ENCODE data around the gene HS6ST1. TPM values are rescaled to one million over a fixed set of nuclear protein-coding genes. Genes with fewer than 3 reads are reported as not detected.

Gene HS6ST1
- polyA plus RNA-seq, 1 experiment = 22.4 TPM

- TF ChIP-seq CTCF (IDR thresholded peaks at IDR 0.05; ENCODE audit: low read depth, low read length) = no peak
- Histone ChIP-seq H3K4me3 (ENCODE audit: low read depth, low read length) (no peak overlapping the region), H3K27ac (ENCODE audit: low read depth, low read length) (no peak overlapping the region), H3K27me3 (ENCODE audit: control insufficient read depth, insufficient read depth, low read length) (no peaks in the 10 kb centered on the region), H3K9me3 (ENCODE audit: control insufficient read depth, insufficient read depth, low read length) (peaks cover 17% of the 10 kb centered on the region)
- DNase-seq (ENCODE audit: low read depth, low spot score) = no peak
- POLR2A ChIA-PET = no interaction called here
- CTCF ChIA-PET = no interaction called here
Measured at GRCh38 chr2:128291161-128291843, 27.4 kb downstream of the HS6ST1 start.

GRCh38 chr2:128290356-128290755 is 28.3 kb downstream of the HS6ST1 start:
- ChIA-PET CTCF (no interaction called here), POLR2A (interaction anchor here (0.6 kb wide), 1 partner anchor 548 kb away, joined by 4 read pairs; no protein-coding TSS in a partner anchor)
- TF ChIP-seq CTCF (IDR thresholded peaks at IDR 0.05; ENCODE audit: low read depth, low read length) = no peak
- H3K9me3 ChIP-seq (ENCODE audit: control insufficient read depth, insufficient read depth, low read length) = peaks cover 17% of the 10 kb centered on the region
- H3K27me3 ChIP-seq (ENCODE audit: control insufficient read depth, insufficient read depth, low read length) = no peaks in the 10 kb centered on the region
- DNase-seq (ENCODE audit: low read depth, low spot score) = no peak
- no peak overlapping the region for H3K4me3 ChIP-seq (ENCODE audit: low read depth, low read length)
- no peak overlapping the region for H3K27ac ChIP-seq (ENCODE audit: low read depth, low read length)

GRCh38 chr2:128289439-128289838 is 29.2 kb downstream of the HS6ST1 start:
- H3K9me3 ChIP-seq (ENCODE audit: control insufficient read depth, insufficient read depth, low read length) = peaks cover 17% of the 10 kb centered on the region
- no peak for DNase-seq (ENCODE audit: low read depth, low spot score)
- H3K27me3 ChIP-seq (ENCODE audit: control insufficient read depth, insufficient read depth, low read length) = no peaks in the 10 kb centered on the region
- no peak for TF ChIP-seq CTCF (IDR thresholded peaks at IDR 0.05; ENCODE audit: low read depth, low read length)
- POLR2A ChIA-PET = no interaction called here
- CTCF ChIA-PET = no interaction called here
- no peak overlapping the region for H3K27ac ChIP-seq (ENCODE audit: low read depth, low read length)
- no peak overlapping the region for H3K4me3 ChIP-seq (ENCODE audit: low read depth, low read length)

- H3K4me3 ChIP-seq (ENCODE audit: low read depth, low read length) = no peak overlapping the region
- no peak overlapping the region for H3K27ac ChIP-seq (ENCODE audit: low read depth, low read length)
- ChIA-PET POLR2A (no interaction called here), CTCF (no interaction called here)
- H3K9me3 ChIP-seq (ENCODE audit: control insufficient read depth, insufficient read depth, low read length) = peaks cover 17% of the 10 kb centered on the region
- DNase-seq (ENCODE audit: low read depth, low spot score) = no peak
- no peak for TF ChIP-seq CTCF (IDR thresholded peaks at IDR 0.05; ENCODE audit: low read depth, low read length)
- H3K27me3 ChIP-seq (ENCODE audit: control insufficient read depth, insufficient read depth, low read length) = no peaks in the 10 kb centered on the region
Measured at GRCh38 chr2:128288781-128289180, 29.9 kb downstream of the HS6ST1 start.

- H3K9me3 ChIP-seq (ENCODE audit: control insufficient read depth, insufficient read depth, low read length) = peaks cover 17% of the 10 kb centered on the region
- H3K27ac ChIP-seq (ENCODE audit: low read depth, low read length) = no peak overlapping the region
- TF ChIP-seq CTCF (IDR thresholded peaks at IDR 0.05; ENCODE audit: low read depth, low read length) = no peak
- H3K27me3 ChIP-seq (ENCODE audit: control insufficient read depth, insufficient read depth, low read length) = no peaks in the 10 kb centered on the region
- POLR2A ChIA-PET = no interaction called here
- CTCF ChIA-PET = no interaction called here
- no peak for DNase-seq (ENCODE audit: low read depth, low spot score)
- H3K4me3 ChIP-seq (ENCODE audit: low read depth, low read length) = no peak overlapping the region
Measured at GRCh38 chr2:128287780-128288735, 30.6 kb downstream of the HS6ST1 start.
